IMR-90 (cell line): ENCODE data around the gene SLC30A2.

Experiments used
- BHLHE40 ChIP-seq: fragments of 150-350 bp; IDR thresholded peaks from 2 replicates; pipeline ENCODE4 v1.6.1; 2016; ENCODE audit warnings: mild to moderate bottlenecking, low read depth, low read length
- CEBPB ChIP-seq: IDR thresholded peaks from 2 replicates; pipeline ENCODE4 v1.6.1; 2012; ENCODE audit warnings: low read depth, low read length, improper control_type of control experiment
- CHD1 ChIP-seq: IDR thresholded peaks from 2 replicates; pipeline ENCODE4 v1.6.1; 2012; ENCODE audit warnings: low read depth, low read length, improper control_type of control experiment
- FOS ChIP-seq: fragments of 150-350 bp; IDR thresholded peaks from 2 replicates; pipeline ENCODE4 v1.6.1; 2016; ENCODE audit warnings: low read depth, low read length
- MAFK ChIP-seq: IDR thresholded peaks from 2 replicates; pipeline ENCODE4 v1.6.1; 2012; ENCODE audit warnings: low read depth, low read length, improper control_type of control experiment
- MAZ ChIP-seq: IDR thresholded peaks from 2 replicates; pipeline ENCODE4 v1.6.1; 2012; ENCODE audit warnings: low read depth, mild to moderate bottlenecking, low read length, improper control_type of control experiment, moderate library complexity, borderline replicate concordance
- NFE2L2 ChIP-seq: fragments of 150-350 bp; IDR thresholded peaks from 2 replicates; pipeline ENCODE4 v1.6.1; 2016; ENCODE audit warnings: low read depth, mild to moderate bottlenecking, low read length
- POLR2A ChIP-seq: IDR thresholded peaks from 2 replicates; pipeline ENCODE4 v1.6.1; 2012; ENCODE audit warnings: mild to moderate bottlenecking, low read depth, low read length
- RAD21 ChIP-seq: IDR thresholded peaks from 2 replicates; pipeline ENCODE4 v1.6.1; 2012; ENCODE audit warnings: low read length, improper control_type of control experiment
- RCOR1 ChIP-seq: IDR thresholded peaks from 2 replicates; pipeline ENCODE4 v1.6.1; 2012; ENCODE audit warnings: mild to moderate bottlenecking, low read length, improper control_type of control experiment; ENCODE audit not compliant: insufficient replicate concordance
- RFX5 ChIP-seq: IDR thresholded peaks from 2 replicates; pipeline ENCODE4 v1.8.0; 2012; ENCODE audit warnings: low read depth, mild to moderate bottlenecking, low read length, moderate library complexity
- SMC3 ChIP-seq: fragments of 150-350 bp; IDR thresholded peaks from 2 replicates; pipeline ENCODE4 v1.6.1; 2016; ENCODE audit warnings: low read depth, mild to moderate bottlenecking, antibody characterized with exemption, low read length, moderate library complexity
- USF2 ChIP-seq: fragments of 150-350 bp; IDR thresholded peaks from 2 replicates; pipeline ENCODE4 v1.6.1; 2017; ENCODE audit warnings: mild to moderate bottlenecking, antibody characterized with exemption, low read length, low read depth
- TF ChIP-seq, protein P1 (sequence below): conservative IDR thresholded peaks from 2 replicates; pipeline ENCODE4 v1.5.1; 2012; ENCODE audit warnings: mild to moderate bottlenecking, low read depth, low read length, improper control_type of control experiment

DNA sequence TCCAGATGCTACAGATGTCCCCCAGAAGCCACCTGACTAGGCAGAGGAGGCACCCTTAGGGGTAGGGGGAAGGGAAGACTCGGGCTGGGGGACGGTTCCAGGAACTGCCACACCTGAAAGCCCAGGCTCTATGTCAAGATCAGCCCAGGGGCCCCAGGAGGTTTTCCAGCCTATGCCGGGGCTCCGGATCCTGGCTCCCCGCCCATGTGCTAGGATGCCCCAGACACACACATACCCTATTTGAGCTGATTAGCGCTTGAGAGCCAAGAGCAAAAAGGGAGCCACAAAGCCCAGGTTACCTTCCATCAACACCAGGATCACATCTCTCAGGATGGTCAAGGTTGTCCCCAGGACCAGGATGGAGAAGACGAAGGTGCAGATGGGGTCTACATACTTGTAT lies 4.5 kb downstream of the SLC30A2 start:
- no peak for TF ChIP-seq NFE2L2
- TF ChIP-seq POLR2A, result no peak
- TF ChIP-seq, protein P1, sequence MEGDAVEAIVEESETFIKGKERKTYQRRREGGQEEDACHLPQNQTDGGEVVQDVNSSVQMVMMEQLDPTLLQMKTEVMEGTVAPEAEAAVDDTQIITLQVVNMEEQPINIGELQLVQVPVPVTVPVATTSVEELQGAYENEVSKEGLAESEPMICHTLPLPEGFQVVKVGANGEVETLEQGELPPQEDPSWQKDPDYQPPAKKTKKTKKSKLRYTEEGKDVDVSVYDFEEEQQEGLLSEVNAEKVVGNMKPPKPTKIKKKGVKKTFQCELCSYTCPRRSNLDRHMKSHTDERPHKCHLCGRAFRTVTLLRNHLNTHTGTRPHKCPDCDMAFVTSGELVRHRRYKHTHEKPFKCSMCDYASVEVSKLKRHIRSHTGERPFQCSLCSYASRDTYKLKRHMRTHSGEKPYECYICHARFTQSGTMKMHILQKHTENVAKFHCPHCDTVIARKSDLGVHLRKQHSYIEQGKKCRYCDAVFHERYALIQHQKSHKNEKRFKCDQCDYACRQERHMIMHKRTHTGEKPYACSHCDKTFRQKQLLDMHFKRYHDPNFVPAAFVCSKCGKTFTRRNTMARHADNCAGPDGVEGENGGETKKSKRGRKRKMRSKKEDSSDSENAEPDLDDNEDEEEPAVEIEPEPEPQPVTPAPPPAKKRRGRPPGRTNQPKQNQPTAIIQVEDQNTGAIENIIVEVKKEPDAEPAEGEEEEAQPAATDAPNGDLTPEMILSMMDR, result no peak
- no peak for TF ChIP-seq CHD1
- TF ChIP-seq RCOR1, result no peak
- no peak for TF ChIP-seq CEBPB
- TF ChIP-seq BHLHE40, result no peak
- no peak for TF ChIP-seq MAFK
- TF ChIP-seq FOS, result no peak
- TF ChIP-seq RAD21, result no peak
- no peak for TF ChIP-seq SMC3
- TF ChIP-seq RFX5, result no peak
- no peak for TF ChIP-seq USF2
- no peak for TF ChIP-seq MAZ
